ENCODE measurements around the gene ZC3H12D. TPM values are rescaled to one million over a fixed set of nuclear protein-coding genes. Genes with fewer than 3 reads are reported as not detected.

Gene ZC3H12D
- total and polyA plus RNA-seq, 2 of the 8 experiments (the other 6 are each of a cell fraction or from before 2014, with no cell fraction given) = 0.05 to 0.07 TPM

- TF ChIP-seq POU5F1 (IDR thresholded peaks at IDR 0.05; ENCODE audit: low read depth, low read length) (no peak), ATF3 (IDR thresholded peaks at IDR 0.05; ENCODE audit: insufficient read depth, low read depth, low read length) (no peak), HDAC6 (IDR thresholded peaks at IDR 0.05; ENCODE audit: low read depth, low read length) (no peak), CHD7 (IDR thresholded peaks at IDR 0.05; ENCODE audit: insufficient replicate concordance, low read length) (no peak)
Measured at GRCh38 chr6:149457316-149457884, 27.4 kb downstream of the ZC3H12D start (continued).
